Prostate gland (tissue), 2 donors: ENCODE results near the gene PIAS1.

Experiments used
- POLR2A ChIP-seq: fragments of 450-650 bp; IDR thresholded peaks from one replicate; pipeline ENCODE4 v1.6.1; 2016; ENCODE audit warnings: antibody characterized with exemption, mild to moderate bottlenecking
- TF ChIP-seq, protein P1 (sequence below), 4 experiments: fragments of 200-600 bp in 2 of 4; fragments of 450-650 bp in 2 of 4; sonication (generic) in 2 of 4; IDR thresholded peaks; 1 replicate in 3 of 4; 2 replicates in 1 of 4; pipeline ENCODE4 v1.5.1; 2016 to 2019; ENCODE audit warnings: antibody characterized with exemption in 4 of 4, mild to moderate bottlenecking in 2 of 4, moderate library complexity in 2 of 4

DNA sequence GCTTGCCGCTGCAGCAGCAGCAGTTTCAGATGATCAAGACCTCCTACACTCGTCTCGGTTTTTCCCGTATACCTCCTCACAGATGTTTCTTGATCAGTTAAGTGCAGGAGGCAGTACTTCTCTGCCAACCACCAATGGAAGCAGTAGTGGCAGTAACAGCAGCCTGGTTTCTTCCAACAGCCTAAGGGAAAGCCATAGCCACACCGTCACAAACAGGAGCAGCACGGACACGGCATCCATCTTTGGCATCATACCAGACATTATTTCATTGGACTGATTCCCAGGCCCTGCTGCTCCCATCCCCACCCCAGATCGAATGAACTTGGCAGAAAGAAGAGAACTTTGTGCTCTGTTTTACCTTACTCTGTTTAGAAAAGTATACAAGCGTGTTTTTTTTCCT, 133.4 kb downstream of the PIAS1 start:
- no peak for TF ChIP-seq POLR2A
- TF ChIP-seq, protein P1, sequence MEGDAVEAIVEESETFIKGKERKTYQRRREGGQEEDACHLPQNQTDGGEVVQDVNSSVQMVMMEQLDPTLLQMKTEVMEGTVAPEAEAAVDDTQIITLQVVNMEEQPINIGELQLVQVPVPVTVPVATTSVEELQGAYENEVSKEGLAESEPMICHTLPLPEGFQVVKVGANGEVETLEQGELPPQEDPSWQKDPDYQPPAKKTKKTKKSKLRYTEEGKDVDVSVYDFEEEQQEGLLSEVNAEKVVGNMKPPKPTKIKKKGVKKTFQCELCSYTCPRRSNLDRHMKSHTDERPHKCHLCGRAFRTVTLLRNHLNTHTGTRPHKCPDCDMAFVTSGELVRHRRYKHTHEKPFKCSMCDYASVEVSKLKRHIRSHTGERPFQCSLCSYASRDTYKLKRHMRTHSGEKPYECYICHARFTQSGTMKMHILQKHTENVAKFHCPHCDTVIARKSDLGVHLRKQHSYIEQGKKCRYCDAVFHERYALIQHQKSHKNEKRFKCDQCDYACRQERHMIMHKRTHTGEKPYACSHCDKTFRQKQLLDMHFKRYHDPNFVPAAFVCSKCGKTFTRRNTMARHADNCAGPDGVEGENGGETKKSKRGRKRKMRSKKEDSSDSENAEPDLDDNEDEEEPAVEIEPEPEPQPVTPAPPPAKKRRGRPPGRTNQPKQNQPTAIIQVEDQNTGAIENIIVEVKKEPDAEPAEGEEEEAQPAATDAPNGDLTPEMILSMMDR (IDR thresholded peaks at IDR 0.05): no peak
